Muscle of leg (tissue), 11 donors: ENCODE results near the gene MEG3. TPM values are rescaled to one million over a fixed set of nuclear protein-coding genes. Genes with fewer than 3 reads are reported as not detected.
A peak's percentile ranks its signal among the peaks of the same experiment; 100 is the strongest.
"Not testable (repeated sequence)": the region's sequence is repeated elsewhere in the genome, so short reads cannot be mapped to it uniquely, and the experiment has no call there.

Experiments used
- DNase-seq: peaks from one replicate; pipeline ENCODE4 v3.0.0; 2013
- H3K27ac ChIP-seq: one replicate; pipeline ENCODE4 v1.5.1; 2013; ENCODE audit warnings: mild to moderate bottlenecking, low read length, control low read depth
- H3K27me3 ChIP-seq: one replicate; pipeline ENCODE4 v1.6.1; 2013; ENCODE audit warnings: low read length; ENCODE audit not compliant: control insufficient read depth, insufficient read depth
- H3K36me3 ChIP-seq: one replicate; pipeline ENCODE4 v1.6.1; 2013; ENCODE audit warnings: low read length; ENCODE audit not compliant: control insufficient read depth, insufficient read depth
- H3K4me1 ChIP-seq: one replicate; pipeline ENCODE4 v1.6.1; 2013; ENCODE audit warnings: low read length; ENCODE audit not compliant: control insufficient read depth, insufficient read depth
- H3K4me3 ChIP-seq: one replicate; pipeline ENCODE4 v1.5.1; 2013; ENCODE audit warnings: low read length, control low read depth
- H3K9me3 ChIP-seq: replicated peaks from 2 replicates; pipeline ENCODE4 v1.6.1; 2013; ENCODE audit warnings: low read depth, low read length; ENCODE audit not compliant: control insufficient read depth
- WGBS: methylation state at CpG from one replicate; pipeline ENCODE4 v1.1.5; 2013; ENCODE audit warnings: missing lambda C conversion rate; ENCODE audit not compliant: insufficient coverage; 5-methylcytosine and 5-hydroxymethylcytosine counted together
- polyA plus RNA-seq, 8 donors: library from polyadenylated mRNA; unstranded; fragments of 120-200 nt; gene quantifications; one replicate each; pipeline versions ENCODE4 v1.2.1 to v1.2.3, GENCODE V29; 2013; ENCODE audit warnings: inconsistent platforms in 1 of 8, low replicate concordance in 1 of 8; ENCODE audit not compliant: insufficient read length in 8 of 8, insufficient read depth in 1 of 8
- total RNA-seq: library from RNA; stranded (reverse); fragments of 120-200 nt; gene quantifications from one replicate; pipeline ENCODE4 v1.2.4, GENCODE V29; 2013

The MEG3 gene
- total and polyA plus RNA-seq, 9 donors = 2,107 to 7,026 (median 3,453) TPM

- H3K4me3 ChIP-seq = no peak overlapping the region
- peaks cover 4% of the 10 kb centered on the region for H3K9me3 ChIP-seq
- DNase-seq = no peak
- no peak overlapping the region for H3K27ac ChIP-seq
- H3K27me3 ChIP-seq = no peaks in the 10 kb centered on the region
- peaks cover 93% of the 10 kb centered on the region for H3K4me1 ChIP-seq
- H3K36me3 ChIP-seq = no peaks in the 10 kb centered on the region
- WGBS = 88% methylated on average over 14 of the region's 14 CpGs
Observed at GRCh38 chr14:100787659-100788058, 38.3 kb upstream of the MEG3 start.

- DNase-seq = no peak
- no peaks in the 10 kb centered on the region for H3K36me3 ChIP-seq
- 59% methylated on average over 3 of the region's 7 CpGs for WGBS
- no peaks in the 10 kb centered on the region for H3K27me3 ChIP-seq
- H3K9me3 ChIP-seq = peaks cover 4% of the 10 kb centered on the region
- no peak overlapping the region for H3K4me3 ChIP-seq
- H3K27ac ChIP-seq = peak overlapping the region; percentile 94
- peaks cover 91% of the 10 kb centered on the region for H3K4me1 ChIP-seq
Observed at GRCh38 chr14:100788517-100788916, 37.4 kb upstream of the MEG3 start.

- Histone ChIP-seq H3K27ac (peak overlapping the region; percentile 94), H3K4me1 (peaks cover 86% of the 10 kb centered on the region), H3K36me3 (no peaks in the 10 kb centered on the region), H3K4me3 (no peak overlapping the region), H3K27me3 (no peaks in the 10 kb centered on the region), H3K9me3 (peaks cover 4% of the 10 kb centered on the region)
- no CpG with 5 or more reads among the region's 5 CpGs for WGBS
- no peak for DNase-seq
Observed at GRCh38 chr14:100788942-100789341, 37.0 kb upstream of the MEG3 start.

- peaks cover 83% of the 10 kb centered on the region for H3K4me1 ChIP-seq
- 93% methylated on average over 7 of the region's 12 CpGs for WGBS
- H3K36me3 ChIP-seq = no peaks in the 10 kb centered on the region
- H3K27me3 ChIP-seq = no peaks in the 10 kb centered on the region
- peaks cover 4% of the 10 kb centered on the region for H3K9me3 ChIP-seq
- H3K27ac ChIP-seq = peak overlapping the region; percentile 94
- H3K4me3 ChIP-seq = no peak overlapping the region
- DNase-seq = no peak
Observed at GRCh38 chr14:100789460-100790417, 36.2 kb upstream of the MEG3 start.

GRCh38 chr14:100790502-100791347 is 35.2 kb upstream of the MEG3 start:
- WGBS = 55% methylated on average over 13 of the region's 14 CpGs
- no peaks in the 10 kb centered on the region for H3K27me3 ChIP-seq

GRCh38 chr14:100791348-100791735 is 34.6 kb upstream of the MEG3 start:
- peak; percentile 86 for DNase-seq
- H3K4me3 ChIP-seq = no peak overlapping the region
- peaks cover 4% of the 10 kb centered on the region for H3K9me3 ChIP-seq
- H3K4me1 ChIP-seq = peaks cover 68% of the 10 kb centered on the region
- H3K27ac ChIP-seq = peak overlapping the region; percentile 94
- WGBS = 76% methylated on average over 13 of the region's 13 CpGs
- H3K27me3 ChIP-seq = no peaks in the 10 kb centered on the region
- H3K36me3 ChIP-seq = no peaks in the 10 kb centered on the region

More at GRCh38 chr14:100790502-100791347, 35.2 kb upstream of the MEG3 start:
- Histone ChIP-seq H3K9me3 (peaks cover 4% of the 10 kb centered on the region), H3K4me1 (peaks cover 74% of the 10 kb centered on the region), H3K4me3 (no peak overlapping the region), H3K27ac (peak overlapping the region; percentile 94), H3K36me3 (no peaks in the 10 kb centered on the region)
- peak; percentile 73 for DNase-seq

GRCh38 chr14:100791995-100792394 is 33.9 kb upstream of the MEG3 start:
- 90% methylated on average over 12 of the region's 13 CpGs for WGBS
- Histone ChIP-seq H3K9me3 (peaks cover 4% of the 10 kb centered on the region), H3K27me3 (no peaks in the 10 kb centered on the region), H3K27ac (peak overlapping the region; percentile 94), H3K4me1 (peaks cover 65% of the 10 kb centered on the region), H3K36me3 (no peaks in the 10 kb centered on the region), H3K4me3 (no peak overlapping the region)
- DNase-seq = peak; percentile 51

GRCh38 chr14:100796946-100797345 is 29.0 kb upstream of the MEG3 start:
- Histone ChIP-seq H3K9me3 (no peaks in the 10 kb centered on the region), H3K4me3 (no peak overlapping the region), H3K27me3 (no peaks in the 10 kb centered on the region), H3K4me1 (peaks cover 25% of the 10 kb centered on the region), H3K27ac (peak overlapping the region; percentile 71), H3K36me3 (no peaks in the 10 kb centered on the region)
- peak; percentile 90 for DNase-seq
- no CpG with 5 or more reads among the region's 4 CpGs for WGBS

GRCh38 chr14:100800041-100800440 is 25.9 kb upstream of the MEG3 start:
- no CpG with 5 or more reads among the region's 4 CpGs for WGBS
- no peak overlapping the region for H3K4me3 ChIP-seq

GRCh38 chr14:100801433-100801832 is 24.5 kb upstream of the MEG3 start:
- not testable (repeated sequence) for H3K36me3 ChIP-seq, H3K4me3 ChIP-seq, H3K27me3 ChIP-seq, H3K9me3 ChIP-seq, DNase-seq
- H3K4me1 ChIP-seq = peaks cover 39% of the 10 kb centered on the region
- H3K27ac ChIP-seq = peak overlapping the region; percentile 35
- 83% methylated on average over 8 of the region's 9 CpGs for WGBS

More at GRCh38 chr14:100800041-100800440, 25.9 kb upstream of the MEG3 start:
- Histone ChIP-seq H3K36me3 (no peaks in the 10 kb centered on the region), H3K27me3 (no peaks in the 10 kb centered on the region), H3K27ac (peak overlapping the region; percentile 15), H3K4me1 (peaks cover 35% of the 10 kb centered on the region), H3K9me3 (no peaks in the 10 kb centered on the region)
- no peak for DNase-seq
